Measurements from ENCODE around the gene EXOC3. TPM values are rescaled to one million over a fixed set of nuclear protein-coding genes. Genes with fewer than 3 reads are reported as not detected.
A peak's percentile ranks its signal among the peaks of the same experiment; 100 is the strongest.

EXOC3 gene
- total RNA-seq, 1 donor from 2014 or later: 66.4 TPM

- Mint-ChIP-seq H3K4me1 (ENCODE audit: low read depth) (peaks cover 22% of the 10 kb centered on the region), H3K27me3 (ENCODE audit: low read depth) (no peaks in the 10 kb centered on the region), H3K9me3 (peaks cover 28% of the 10 kb centered on the region), H3K4me3 (ENCODE audit: low read depth) (no peak overlapping the region), H3K27ac (no peak overlapping the region), H3K36me3 (ENCODE audit: low read depth) (peaks cover 95% of the 10 kb centered on the region)
- intact Hi-C loops (cut with micrococcal nuclease): no loop called here
- no peak for DNase-seq (ENCODE audit: low spot score)
Observed at GRCh38 chr5:451587-452458, 8.8 kb downstream of the EXOC3 start.

- intact Hi-C loops (cut with micrococcal nuclease): no loop called here
- H3K4me1 Mint-ChIP-seq (ENCODE audit: low read depth): peaks cover 22% of the 10 kb centered on the region
- peaks cover 28% of the 10 kb centered on the region for H3K9me3 Mint-ChIP-seq
- H3K27me3 Mint-ChIP-seq (ENCODE audit: low read depth): no peaks in the 10 kb centered on the region
- DNase-seq (ENCODE audit: low spot score): no peak
- no peak overlapping the region for H3K4me3 Mint-ChIP-seq (ENCODE audit: low read depth)
- peak overlapping the region; percentile 14 for H3K27ac Mint-ChIP-seq
- H3K36me3 Mint-ChIP-seq (ENCODE audit: low read depth): peaks cover 94% of the 10 kb centered on the region
Observed at GRCh38 chr5:452978-453710, 10.2 kb downstream of the EXOC3 start.

GRCh38 chr5:453725-454481, 10.9 kb downstream of the EXOC3 start:
- Mint-ChIP-seq H3K27me3 (ENCODE audit: low read depth) (no peaks in the 10 kb centered on the region), H3K27ac (peak overlapping the region; percentile 14), H3K4me3 (ENCODE audit: low read depth) (no peak overlapping the region), H3K9me3 (peaks cover 28% of the 10 kb centered on the region), H3K36me3 (ENCODE audit: low read depth) (peaks cover 94% of the 10 kb centered on the region), H3K4me1 (ENCODE audit: low read depth) (peaks cover 29% of the 10 kb centered on the region)
- DNase-seq (ENCODE audit: low spot score): no peak
- intact Hi-C loops (cut with micrococcal nuclease): no loop called here

GRCh38 chr5:454936-455335, 12.0 kb downstream of the EXOC3 start:
- intact Hi-C loops (cut with micrococcal nuclease): loop anchor here (5.0 kb wide), 1 partner anchor 78 kb away; no protein-coding TSS in a partner anchor
- Mint-ChIP-seq H3K4me1 (ENCODE audit: low read depth) (peaks cover 39% of the 10 kb centered on the region), H3K4me3 (ENCODE audit: low read depth) (no peak overlapping the region), H3K9me3 (peaks cover 28% of the 10 kb centered on the region), H3K27ac (no peak overlapping the region), H3K36me3 (ENCODE audit: low read depth) (peaks cover 94% of the 10 kb centered on the region), H3K27me3 (ENCODE audit: low read depth) (no peaks in the 10 kb centered on the region)
- no peak for DNase-seq (ENCODE audit: low spot score)

- H3K4me3 Mint-ChIP-seq (ENCODE audit: low read depth): no peak overlapping the region
- peaks cover 48% of the 10 kb centered on the region for H3K4me1 Mint-ChIP-seq (ENCODE audit: low read depth)
- intact Hi-C loops (cut with micrococcal nuclease): loop anchor here (5.0 kb wide), 1 partner anchor 79 kb away; no protein-coding TSS in a partner anchor
- peaks cover 94% of the 10 kb centered on the region for H3K36me3 Mint-ChIP-seq (ENCODE audit: low read depth)
- H3K27me3 Mint-ChIP-seq (ENCODE audit: low read depth): no peaks in the 10 kb centered on the region
- no peak overlapping the region for H3K27ac Mint-ChIP-seq
- peaks cover 21% of the 10 kb centered on the region for H3K9me3 Mint-ChIP-seq
- DNase-seq (ENCODE audit: low spot score): no peak
Observed at GRCh38 chr5:455806-456205, 12.8 kb downstream of the EXOC3 start.

GRCh38 chr5:456351-457194, 13.6 kb downstream of the EXOC3 start:
- H3K36me3 Mint-ChIP-seq (ENCODE audit: low read depth): peaks cover 90% of the 10 kb centered on the region
- peaks cover 13% of the 10 kb centered on the region for H3K9me3 Mint-ChIP-seq
- intact Hi-C loops (cut with micrococcal nuclease): loop anchor here (5.0 kb wide), 1 partner anchor 79 kb away; no protein-coding TSS in a partner anchor
- DNase-seq (ENCODE audit: low spot score): no peak
- H3K27ac Mint-ChIP-seq: peak overlapping the region; percentile 4
- peaks cover 49% of the 10 kb centered on the region for H3K4me1 Mint-ChIP-seq (ENCODE audit: low read depth)
- H3K4me3 Mint-ChIP-seq (ENCODE audit: low read depth): no peak overlapping the region
- H3K27me3 Mint-ChIP-seq (ENCODE audit: low read depth): no peaks in the 10 kb centered on the region

- H3K9me3 Mint-ChIP-seq: peaks cover 5% of the 10 kb centered on the region
- peaks cover 90% of the 10 kb centered on the region for H3K36me3 Mint-ChIP-seq (ENCODE audit: low read depth)
- H3K4me3 Mint-ChIP-seq (ENCODE audit: low read depth): no peak overlapping the region
- no peak for DNase-seq (ENCODE audit: low spot score)
- H3K27me3 Mint-ChIP-seq (ENCODE audit: low read depth): no peaks in the 10 kb centered on the region
- intact Hi-C loops (cut with micrococcal nuclease): loop anchor here (5.0 kb wide), 1 partner anchor 80 kb away; no protein-coding TSS in a partner anchor
- peak overlapping the region; percentile 98 for H3K27ac Mint-ChIP-seq
- H3K4me1 Mint-ChIP-seq (ENCODE audit: low read depth): peaks cover 51% of the 10 kb centered on the region
Observed at GRCh38 chr5:457195-457961, 14.4 kb downstream of the EXOC3 start.

- Mint-ChIP-seq H3K4me1 (ENCODE audit: low read depth) (peaks cover 46% of the 10 kb centered on the region), H3K27ac (peak overlapping the region; percentile 98), H3K36me3 (ENCODE audit: low read depth) (peaks cover 90% of the 10 kb centered on the region)
Observed at GRCh38 chr5:458547-459353, 15.8 kb downstream of the EXOC3 start.

GRCh38 chr5:459562-460272, 16.7 kb downstream of the EXOC3 start:
- Mint-ChIP-seq H3K4me1 (ENCODE audit: low read depth) (peaks cover 48% of the 10 kb centered on the region), H3K27ac (peak overlapping the region; percentile 98), H3K9me3 (no peaks in the 10 kb centered on the region), H3K4me3 (ENCODE audit: low read depth) (peak overlapping the region; percentile 59), H3K27me3 (ENCODE audit: low read depth) (no peaks in the 10 kb centered on the region), H3K36me3 (ENCODE audit: low read depth) (peaks cover 90% of the 10 kb centered on the region)
- no peak for DNase-seq (ENCODE audit: low spot score)
- intact Hi-C loops (cut with micrococcal nuclease): loop anchor here (5.0 kb wide), 1 partner anchor 82 kb away; no protein-coding TSS in a partner anchor

More at GRCh38 chr5:458547-459353, 15.8 kb downstream of the EXOC3 start:
- intact Hi-C loops (cut with micrococcal nuclease): loop anchor here (1.0 to 5.0 kb wide), 2 partner anchors 81 to 153 kb away; no protein-coding TSS in a partner anchor
- no peak for DNase-seq (ENCODE audit: low spot score)
- H3K27me3 Mint-ChIP-seq (ENCODE audit: low read depth): no peaks in the 10 kb centered on the region
- H3K9me3 Mint-ChIP-seq: no peaks in the 10 kb centered on the region
- peak overlapping the region; percentile 59 for H3K4me3 Mint-ChIP-seq (ENCODE audit: low read depth)

- H3K4me3 Mint-ChIP-seq (ENCODE audit: low read depth): no peak overlapping the region
- peaks cover 48% of the 10 kb centered on the region for H3K4me1 Mint-ChIP-seq (ENCODE audit: low read depth)
- DNase-seq (ENCODE audit: low spot score): no peak
- H3K36me3 Mint-ChIP-seq (ENCODE audit: low read depth): peaks cover 85% of the 10 kb centered on the region
- no peaks in the 10 kb centered on the region for H3K9me3 Mint-ChIP-seq
- intact Hi-C loops (cut with micrococcal nuclease): no loop called here
- H3K27ac Mint-ChIP-seq: peak overlapping the region; percentile 98
- H3K27me3 Mint-ChIP-seq (ENCODE audit: low read depth): no peaks in the 10 kb centered on the region
Observed at GRCh38 chr5:460273-460625, 17.3 kb downstream of the EXOC3 start.
